HEK293 (cell line): ENCODE data around the gene FCAR.
"Not testable (repeated sequence)": the region's sequence is repeated elsewhere in the genome, so short reads cannot be mapped to it uniquely, and the experiment has no call there.

Experiments
- CTCF ChIA-PET: fragments of 350-600 bp; formaldehyde crosslinking; extraction: SDS; loops from one replicate; lab custom pipeline; 2021; ENCODE audit warnings: antibody characterized with exemption; lab: Yijun Ruan, JAX
- POLR2A ChIA-PET: fragments of 300-600 bp; formaldehyde crosslinking; extraction: SDS; loops from one replicate; lab custom pipeline; 2020; ENCODE audit warnings: antibody characterized with exemption, inconsistent platforms; lab: Yijun Ruan, JAX
- H3K27ac ChIP-seq: fragments of 200-500 bp; sonication (Bioruptor generic); 2 replicates; pipeline ENCODE4 v1.5.1; 2014; ENCODE audit warnings: low read depth, low read length, control low read depth, inconsistent platforms; ENCODE audit errors: extremely low read depth
- H3K36me3 ChIP-seq, 2 experiments: fragments of 200-500 bp in 1 of 2; sonication (Bioruptor generic) in 1 of 2; 1 replicate in 1 of 2; 2 replicates in 1 of 2; pipeline ENCODE4 v1.5.1; 2014 to 2017; ENCODE audit warnings: inconsistent platforms in 2 of 2, low read length in 2 of 2; ENCODE audit not compliant: control insufficient read depth in 2 of 2, insufficient read depth in 1 of 2
- H3K4me1 ChIP-seq: fragments of 200-500 bp; sonication (Bioruptor generic); 2 replicates; pipeline ENCODE4 v1.5.1; 2014; ENCODE audit warnings: mild to moderate bottlenecking, low read length, inconsistent platforms; ENCODE audit not compliant: control insufficient read depth, insufficient read depth
- H3K4me3 ChIP-seq: 2 replicates; pipeline ENCODE4 v1.5.1; 2011; ENCODE audit warnings: low read depth, mild to moderate bottlenecking, control low read depth, low read length, moderate library complexity
- H3K9me3 ChIP-seq: fragments of 200-500 bp; sonication (Bioruptor generic); 2 replicates; pipeline ENCODE4 v1.5.1; 2014; ENCODE audit warnings: low read depth, low read length, inconsistent platforms; ENCODE audit not compliant: control insufficient read depth, insufficient read depth
- GFI1B ChIP-seq: fragments of 450-650 bp; formaldehyde crosslinking; IDR thresholded peaks from 2 replicates; pipeline ENCODE4 v1.5.1; 2016; ENCODE audit warnings: missing biosample characterization, missing genetic modification characterization
- GLIS1 ChIP-seq: fragments of 450-650 bp; formaldehyde crosslinking; IDR thresholded peaks from 2 replicates; pipeline ENCODE4 v1.5.1; 2016; ENCODE audit warnings: missing biosample characterization, missing genetic modification characterization
- IKZF3 ChIP-seq: fragments of 450-650 bp; IDR thresholded peaks from 2 replicates; pipeline ENCODE4 v1.5.0; 2018; ENCODE audit warnings: missing biosample characterization, mild to moderate bottlenecking, missing genetic modification characterization, moderate library complexity
- INSM2 ChIP-seq: fragments of 450-650 bp; formaldehyde crosslinking; IDR thresholded peaks from 2 replicates; pipeline ENCODE4 v1.5.1; 2016; ENCODE audit warnings: missing biosample characterization, missing genetic modification characterization
- PRDM1 ChIP-seq: fragments of 450-650 bp; formaldehyde crosslinking; IDR thresholded peaks from 2 replicates; pipeline ENCODE4; 2016; ENCODE audit warnings: missing biosample characterization, missing genetic modification characterization
- ZNF221 ChIP-seq: fragments of 450-650 bp; formaldehyde crosslinking; IDR thresholded peaks from 2 replicates; pipeline ENCODE4 v1.5.1; 2017; ENCODE audit warnings: missing biosample characterization, missing genetic modification characterization, borderline replicate concordance
- ZNF280C ChIP-seq: fragments of 450-650 bp; formaldehyde crosslinking; IDR thresholded peaks from 2 replicates; pipeline ENCODE4 v1.5.1; 2016; ENCODE audit warnings: missing biosample characterization, missing genetic modification characterization
- ZNF561 ChIP-seq: fragments of 450-650 bp; IDR thresholded peaks from 2 replicates; pipeline ENCODE4 v1.5.1; 2018; ENCODE audit warnings: missing biosample characterization, missing genetic modification characterization, borderline replicate concordance
- ZNF629 ChIP-seq: fragments of 450-650 bp; formaldehyde crosslinking; IDR thresholded peaks from 2 replicates; pipeline ENCODE4 v1.5.1; 2017; ENCODE audit warnings: missing biosample characterization, missing genetic modification characterization

FCAR gene

GRCh38 chr19:54896036-54896435, 22.0 kb downstream of the FCAR start (continued):
- TF ChIP-seq GFI1B (tag by site-specific recombination) (no peak), INSM2 (tag by site-specific recombination) (no peak), ZNF629 (tag by site-specific recombination) (no peak), ZNF221 (tag by site-specific recombination) (no peak), ZNF561 (tag by site-specific recombination) (no peak)

- H3K9me3 ChIP-seq, H3K4me3 ChIP-seq, POLR2A ChIA-PET, H3K4me1 ChIP-seq, H3K36me3 ChIP-seq, H3K27ac ChIP-seq: not testable (repeated sequence)
- CTCF ChIA-PET, result interaction anchor here (0.6 kb wide), 1 partner anchor 460 kb away, joined by 5 read pairs; no protein-coding TSS in a partner anchor
Observed at GRCh38 chr19:54898685-54899084, 24.6 kb downstream of the FCAR start.

GRCh38 chr19:54899646-54900045, 25.6 kb downstream of the FCAR start:
- H3K36me3 ChIP-seq, H3K27ac ChIP-seq, H3K4me3 ChIP-seq, POLR2A ChIA-PET, H3K4me1 ChIP-seq, CTCF ChIA-PET, H3K9me3 ChIP-seq: not testable (repeated sequence)
- peak; percentile 39; the same call in 1 of the 2 replicates for TF ChIP-seq PRDM1

GRCh38 chr19:54901153-54901552, 27.1 kb downstream of the FCAR start:
- POLR2A ChIA-PET, H3K4me1 ChIP-seq, H3K4me3 ChIP-seq, H3K27ac ChIP-seq, CTCF ChIA-PET, H3K9me3 ChIP-seq, H3K36me3 ChIP-seq: not testable (repeated sequence)

- TF ChIP-seq PRDM1, result no peak
- TF ChIP-seq IKZF3 (tag by site-specific recombination), result no peak
- no peak for TF ChIP-seq ZNF280C (tag by site-specific recombination)
- TF ChIP-seq GLIS1 (tag by site-specific recombination), result peak; percentile 40; the same call in 1 of the 2 replicates
- CTCF ChIA-PET, result interaction anchor here (1.0 to 1.5 kb wide), 4 partner anchors 8 to 234 kb away, joined by 3 to 9 read pairs (median 4); no protein-coding TSS in a partner anchor
- Histone ChIP-seq H3K27ac (no peak overlapping the region), H3K36me3 (no peaks in the 10 kb centered on the region), H3K9me3 (no peaks in the 10 kb centered on the region), H3K4me3 (no peak overlapping the region), H3K4me1 (no peaks in the 10 kb centered on the region)
- POLR2A ChIA-PET, result interaction anchor here (0.7 kb wide), 1 partner anchor 10 kb away, joined by 3 read pairs; no protein-coding TSS in a partner anchor
Observed at GRCh38 chr19:54902061-54902460, 28.0 kb downstream of the FCAR start.
